ENCODE results near the gene MAML2. TPM values are rescaled to one million over a fixed set of nuclear protein-coding genes. Genes with fewer than 3 reads are reported as not detected.
A peak's percentile ranks its signal among the peaks of the same experiment; 100 is the strongest.

MAML2 gene
- total RNA-seq, 2 experiments from 2014 or later = 14.7 to 15.5 TPM

GRCh38 chr11:96094156-96094555 lies 248.8 kb downstream of the MAML2 start:
- Mint-ChIP-seq H3K27me3 (ENCODE audit: low read depth) (no peaks in the 10 kb centered on the region), H3K36me3 (ENCODE audit: low read depth) (peaks cover 16% of the 10 kb centered on the region), H3K4me1 (ENCODE audit: low read depth) (peaks cover 5% of the 10 kb centered on the region), H3K4me3 (no peak overlapping the region), H3K9me3 (ENCODE audit: insufficient read depth) (no peaks in the 10 kb centered on the region), H3K27ac (no peak overlapping the region)
- no peak for ATAC-seq
- ChIA-PET POLR2A (no interaction called here), CTCF (interaction anchor here (0.7 kb wide), 1 partner anchor 249 kb away, joined by 6 read pairs; the partner anchor contains the start of gene MAML2)
- no peak for DNase-seq

- DNase-seq (no peak), ATAC-seq (no peak)
- H3K36me3 Mint-ChIP-seq (ENCODE audit: low read depth) = peaks cover 20% of the 10 kb centered on the region
- ChIA-PET POLR2A (interaction anchor here (0.7 to 1.1 kb wide), 2 partner anchors 114 to 249 kb away, joined by 3 to 7 read pairs; no protein-coding TSS in a partner anchor), CTCF (interaction anchor here (0.7 to 5.1 kb wide), 11 partner anchors 24 to 372 kb away, joined by 3 to 25 read pairs (median 4); partner anchors contain the start of gene MAML2)
- H3K27me3 Mint-ChIP-seq (ENCODE audit: low read depth) = no peaks in the 10 kb centered on the region
- H3K9me3 Mint-ChIP-seq (ENCODE audit: insufficient read depth) = no peaks in the 10 kb centered on the region
- H3K27ac Mint-ChIP-seq = no peak overlapping the region
- H3K4me3 Mint-ChIP-seq = no peak overlapping the region
- H3K4me1 Mint-ChIP-seq (ENCODE audit: low read depth) = peaks cover 5% of the 10 kb centered on the region
Observed at GRCh38 chr11:96092511-96092910, 250.5 kb downstream of the MAML2 start.

GRCh38 chr11:96091476-96091875 lies 251.5 kb downstream of the MAML2 start:
- Mint-ChIP-seq H3K4me1 (ENCODE audit: low read depth) (peaks cover 5% of the 10 kb centered on the region), H3K36me3 (ENCODE audit: low read depth) (peaks cover 26% of the 10 kb centered on the region)

GRCh38 chr11:96090711-96091110 lies 252.3 kb downstream of the MAML2 start:
- H3K27me3 Mint-ChIP-seq (ENCODE audit: low read depth) = no peaks in the 10 kb centered on the region
- H3K27ac Mint-ChIP-seq = no peak overlapping the region
- no peak for ATAC-seq
- no peaks in the 10 kb centered on the region for H3K9me3 Mint-ChIP-seq (ENCODE audit: insufficient read depth)
- POLR2A ChIA-PET = interaction anchor here (1.5 kb wide), 1 partner anchor 9 kb away, joined by 3 read pairs; no protein-coding TSS in a partner anchor
- peaks cover 5% of the 10 kb centered on the region for H3K4me1 Mint-ChIP-seq (ENCODE audit: low read depth)
- CTCF ChIA-PET = interaction anchor here (0.7 to 5.1 kb wide), 11 partner anchors 14 to 336 kb away, joined by 3 to 25 read pairs (median 3); partner anchors contain the start of gene MAML2
- no peak for DNase-seq
- no peak overlapping the region for H3K4me3 Mint-ChIP-seq
- H3K36me3 Mint-ChIP-seq (ENCODE audit: low read depth) = peaks cover 26% of the 10 kb centered on the region

More at GRCh38 chr11:96091476-96091875, 251.5 kb downstream of the MAML2 start:
- H3K27ac Mint-ChIP-seq = no peak overlapping the region
- no peak overlapping the region for H3K4me3 Mint-ChIP-seq
- ChIA-PET CTCF (interaction anchor here (0.6 to 5.1 kb wide), 17 partner anchors 14 to 373 kb away, joined by 3 to 25 read pairs (median 3); partner anchors contain the start of gene MAML2), POLR2A (interaction anchor here (1.1 to 1.5 kb wide), 2 partner anchors 10 to 250 kb away, joined by 3 to 7 read pairs; no protein-coding TSS in a partner anchor)
- no peaks in the 10 kb centered on the region for H3K9me3 Mint-ChIP-seq (ENCODE audit: insufficient read depth)
- ATAC-seq (peak; percentile 63), DNase-seq (peak; percentile 35)
- H3K27me3 Mint-ChIP-seq (ENCODE audit: low read depth) = no peaks in the 10 kb centered on the region

GRCh38 chr11:96088914-96089313 lies 254.1 kb downstream of the MAML2 start:
- H3K4me3 Mint-ChIP-seq = no peak overlapping the region
- ATAC-seq = no peak
- peaks cover 5% of the 10 kb centered on the region for H3K4me1 Mint-ChIP-seq (ENCODE audit: low read depth)
- no peaks in the 10 kb centered on the region for H3K27me3 Mint-ChIP-seq (ENCODE audit: low read depth)
- H3K9me3 Mint-ChIP-seq (ENCODE audit: insufficient read depth) = no peaks in the 10 kb centered on the region
- ChIA-PET CTCF (interaction anchor here (0.8 to 5.1 kb wide), 4 partner anchors 12 to 254 kb away, joined by 3 to 25 read pairs (median 6); partner anchors contain the start of gene MAML2), POLR2A (no interaction called here)
- DNase-seq = no peak
- H3K36me3 Mint-ChIP-seq (ENCODE audit: low read depth) = peaks cover 35% of the 10 kb centered on the region
- no peak overlapping the region for H3K27ac Mint-ChIP-seq

- Mint-ChIP-seq H3K4me3 (no peak overlapping the region), H3K36me3 (ENCODE audit: low read depth) (peaks cover 22% of the 10 kb centered on the region), H3K9me3 (ENCODE audit: insufficient read depth) (no peaks in the 10 kb centered on the region), H3K27ac (no peak overlapping the region), H3K4me1 (ENCODE audit: low read depth) (no peaks in the 10 kb centered on the region), H3K27me3 (ENCODE audit: low read depth) (no peaks in the 10 kb centered on the region)
- DNase-seq (no peak), ATAC-seq (no peak)
- POLR2A ChIA-PET = no interaction called here
- CTCF ChIA-PET = interaction anchor here (1.1 to 1.2 kb wide), 2 partner anchors 10 to 257 kb away, joined by 3 to 7 read pairs; partner anchors contain the start of gene MAML2
Observed at GRCh38 chr11:96086111-96086510, 256.9 kb downstream of the MAML2 start.

- ATAC-seq = no peak
- peaks cover 21% of the 10 kb centered on the region for H3K36me3 Mint-ChIP-seq (ENCODE audit: low read depth)
Observed at GRCh38 chr11:96085319-96085930, 257.6 kb downstream of the MAML2 start.

GRCh38 chr11:96084610-96085318 lies 258.2 kb downstream of the MAML2 start:
- peaks cover 3% of the 10 kb centered on the region for H3K4me1 Mint-ChIP-seq (ENCODE audit: low read depth)
- CTCF ChIA-PET = interaction anchor here (1.1 to 3.4 kb wide), 2 partner anchors 9 to 257 kb away, joined by 3 to 13 read pairs; partner anchors contain the start of gene MAML2
- no peak overlapping the region for H3K4me3 Mint-ChIP-seq
- no peak overlapping the region for H3K27ac Mint-ChIP-seq
- no peaks in the 10 kb centered on the region for H3K27me3 Mint-ChIP-seq (ENCODE audit: low read depth)
- no peak for ATAC-seq
- no peaks in the 10 kb centered on the region for H3K9me3 Mint-ChIP-seq (ENCODE audit: insufficient read depth)
- peaks cover 21% of the 10 kb centered on the region for H3K36me3 Mint-ChIP-seq (ENCODE audit: low read depth)
- POLR2A ChIA-PET = no interaction called here
- no peak for DNase-seq

More at GRCh38 chr11:96085319-96085930, 257.6 kb downstream of the MAML2 start:
- Mint-ChIP-seq H3K9me3 (ENCODE audit: insufficient read depth) (no peaks in the 10 kb centered on the region), H3K27me3 (ENCODE audit: low read depth) (no peaks in the 10 kb centered on the region), H3K4me3 (no peak overlapping the region), H3K4me1 (ENCODE audit: low read depth) (no peaks in the 10 kb centered on the region), H3K27ac (no peak overlapping the region)
- no peak for DNase-seq
- ChIA-PET POLR2A (no interaction called here), CTCF (interaction anchor here (1.1 to 3.4 kb wide), 2 partner anchors 9 to 256 kb away, joined by 3 to 13 read pairs; partner anchors contain the start of gene MAML2)

GRCh38 chr11:96082936-96083335 lies 260.1 kb downstream of the MAML2 start:
- peaks cover 18% of the 10 kb centered on the region for H3K36me3 Mint-ChIP-seq (ENCODE audit: low read depth)
- H3K4me3 Mint-ChIP-seq = no peak overlapping the region
- ChIA-PET POLR2A (no interaction called here), CTCF (interaction anchor here (1.1 to 3.4 kb wide), 2 partner anchors 27 to 259 kb away, joined by 3 to 13 read pairs; partner anchors contain the start of gene MAML2)
- no peaks in the 10 kb centered on the region for H3K9me3 Mint-ChIP-seq (ENCODE audit: insufficient read depth)
- DNase-seq = no peak
- H3K4me1 Mint-ChIP-seq (ENCODE audit: low read depth) = peaks cover 6% of the 10 kb centered on the region
- no peak for ATAC-seq
- H3K27me3 Mint-ChIP-seq (ENCODE audit: low read depth) = no peaks in the 10 kb centered on the region
- H3K27ac Mint-ChIP-seq = no peak overlapping the region

GRCh38 chr11:96082002-96082899 lies 260.7 kb downstream of the MAML2 start:
- no peak for ATAC-seq
- peaks cover 16% of the 10 kb centered on the region for H3K36me3 Mint-ChIP-seq (ENCODE audit: low read depth)
- CTCF ChIA-PET = interaction anchor here (1.1 to 3.4 kb wide), 2 partner anchors 27 to 260 kb away, joined by 3 to 13 read pairs; partner anchors contain the start of gene MAML2
- no peaks in the 10 kb centered on the region for H3K27me3 Mint-ChIP-seq (ENCODE audit: low read depth)
- no peak overlapping the region for H3K27ac Mint-ChIP-seq
- peaks cover 6% of the 10 kb centered on the region for H3K4me1 Mint-ChIP-seq (ENCODE audit: low read depth)
- H3K4me3 Mint-ChIP-seq = no peak overlapping the region
- POLR2A ChIA-PET = interaction anchor here (1.5 kb wide), 1 partner anchor 9 kb away, joined by 3 read pairs; no protein-coding TSS in a partner anchor
- no peaks in the 10 kb centered on the region for H3K9me3 Mint-ChIP-seq (ENCODE audit: insufficient read depth)
- DNase-seq = no peak

GRCh38 chr11:96081561-96081960 lies 261.4 kb downstream of the MAML2 start:
- CTCF ChIA-PET = no interaction called here
- POLR2A ChIA-PET = interaction anchor here (1.5 kb wide), 1 partner anchor 10 kb away, joined by 3 read pairs; no protein-coding TSS in a partner anchor
- ATAC-seq (no peak), DNase-seq (no peak)
- Mint-ChIP-seq H3K36me3 (ENCODE audit: low read depth) (peaks cover 14% of the 10 kb centered on the region), H3K4me1 (ENCODE audit: low read depth) (peaks cover 9% of the 10 kb centered on the region), H3K4me3 (no peak overlapping the region), H3K27ac (no peak overlapping the region), H3K9me3 (ENCODE audit: insufficient read depth) (no peaks in the 10 kb centered on the region), H3K27me3 (ENCODE audit: low read depth) (no peaks in the 10 kb centered on the region)

All from activated CD8-positive, alpha-beta T cell treated with anti-CD3 and anti-CD28 coated beads, Interleukin-2, amount 10 ng/mL, durations not matched to agents 7 days and 5 days (primary cell).